ENCODE data around the gene HAND2.
A peak's percentile ranks its signal among the peaks of the same experiment; 100 is the strongest.

HAND2 gene

GRCh38 chr4:173536808-173537429 is 6.9 kb upstream of the HAND2 start:
- Histone ChIP-seq H3K27ac (ENCODE audit: insufficient read depth, low read length, poor library complexity, severe bottlenecking) (no peak overlapping the region), H3K27me3 (replicated peaks; ENCODE audit: control insufficient read depth, insufficient read depth, low read length, poor library complexity, severe bottlenecking) (peaks cover 68% of the 10 kb centered on the region), H3K4me1 (ENCODE audit: control insufficient read depth, insufficient read depth, low read length, poor library complexity, severe bottlenecking) (peaks cover 13% of the 10 kb centered on the region), H3K9me3 (ENCODE audit: control insufficient read depth, low read length) (no peaks in the 10 kb centered on the region), H3K36me3 (ENCODE audit: control insufficient read depth, insufficient read depth, low read length) (no peaks in the 10 kb centered on the region), H3K4me3 (ENCODE audit: insufficient read depth, low read depth, low read length, poor library complexity, severe bottlenecking) (no peak overlapping the region)
- DNase-seq = no peak

GRCh38 chr4:173535957-173536356 is 5.9 kb upstream of the HAND2 start:
- DNase-seq = no peak
- no peaks in the 10 kb centered on the region for H3K36me3 ChIP-seq (ENCODE audit: control insufficient read depth, insufficient read depth, low read length)
- peaks cover 77% of the 10 kb centered on the region for H3K27me3 ChIP-seq (replicated peaks; ENCODE audit: control insufficient read depth, insufficient read depth, low read length, poor library complexity, severe bottlenecking)
- no peak overlapping the region for H3K4me3 ChIP-seq (ENCODE audit: insufficient read depth, low read depth, low read length, poor library complexity, severe bottlenecking)
- H3K27ac ChIP-seq (ENCODE audit: insufficient read depth, low read length, poor library complexity, severe bottlenecking) = no peak overlapping the region
- H3K9me3 ChIP-seq (ENCODE audit: control insufficient read depth, low read length) = no peaks in the 10 kb centered on the region
- H3K4me1 ChIP-seq (ENCODE audit: control insufficient read depth, insufficient read depth, low read length, poor library complexity, severe bottlenecking) = peaks cover 15% of the 10 kb centered on the region

GRCh38 chr4:173535165-173535902 is 5.3 kb upstream of the HAND2 start:
- H3K27me3 ChIP-seq (replicated peaks; ENCODE audit: control insufficient read depth, insufficient read depth, low read length, poor library complexity, severe bottlenecking) = peaks cover 83% of the 10 kb centered on the region
- H3K27ac ChIP-seq (ENCODE audit: insufficient read depth, low read length, poor library complexity, severe bottlenecking) = no peak overlapping the region
- H3K4me3 ChIP-seq (ENCODE audit: insufficient read depth, low read depth, low read length, poor library complexity, severe bottlenecking) = no peak overlapping the region
- no peaks in the 10 kb centered on the region for H3K9me3 ChIP-seq (ENCODE audit: control insufficient read depth, low read length)
- no peak for DNase-seq
- H3K36me3 ChIP-seq (ENCODE audit: control insufficient read depth, insufficient read depth, low read length) = no peaks in the 10 kb centered on the region
- peaks cover 21% of the 10 kb centered on the region for H3K4me1 ChIP-seq (ENCODE audit: control insufficient read depth, insufficient read depth, low read length, poor library complexity, severe bottlenecking)

- no peak for DNase-seq
Measured at GRCh38 chr4:173534434-173534833, 4.4 kb upstream of the HAND2 start.

GRCh38 chr4:173532725-173533511 is 2.9 kb upstream of the HAND2 start:
- H3K4me1 ChIP-seq (ENCODE audit: control insufficient read depth, insufficient read depth, low read length, poor library complexity, severe bottlenecking) = peaks cover 23% of the 10 kb centered on the region
- H3K27ac ChIP-seq (ENCODE audit: insufficient read depth, low read length, poor library complexity, severe bottlenecking) = no peak overlapping the region
- no peak overlapping the region for H3K4me3 ChIP-seq (ENCODE audit: insufficient read depth, low read depth, low read length, poor library complexity, severe bottlenecking)
- H3K36me3 ChIP-seq (ENCODE audit: control insufficient read depth, insufficient read depth, low read length) = no peaks in the 10 kb centered on the region
- no peaks in the 10 kb centered on the region for H3K9me3 ChIP-seq (ENCODE audit: control insufficient read depth, low read length)
- peaks cover 81% of the 10 kb centered on the region for H3K27me3 ChIP-seq (replicated peaks; ENCODE audit: control insufficient read depth, insufficient read depth, low read length, poor library complexity, severe bottlenecking)
- DNase-seq = no peak

More at GRCh38 chr4:173534434-173534833, 4.4 kb upstream of the HAND2 start:
- no peaks in the 10 kb centered on the region for H3K36me3 ChIP-seq (ENCODE audit: control insufficient read depth, insufficient read depth, low read length)
- peaks cover 84% of the 10 kb centered on the region for H3K27me3 ChIP-seq (replicated peaks; ENCODE audit: control insufficient read depth, insufficient read depth, low read length, poor library complexity, severe bottlenecking)
- no peaks in the 10 kb centered on the region for H3K9me3 ChIP-seq (ENCODE audit: control insufficient read depth, low read length)
- H3K27ac ChIP-seq (ENCODE audit: insufficient read depth, low read length, poor library complexity, severe bottlenecking) = no peak overlapping the region
- H3K4me3 ChIP-seq (ENCODE audit: insufficient read depth, low read depth, low read length, poor library complexity, severe bottlenecking) = no peak overlapping the region
- H3K4me1 ChIP-seq (ENCODE audit: control insufficient read depth, insufficient read depth, low read length, poor library complexity, severe bottlenecking) = peaks cover 29% of the 10 kb centered on the region

- Histone ChIP-seq H3K36me3 (ENCODE audit: control insufficient read depth, insufficient read depth, low read length) (no peaks in the 10 kb centered on the region), H3K4me1 (ENCODE audit: control insufficient read depth, insufficient read depth, low read length, poor library complexity, severe bottlenecking) (peaks cover 21% of the 10 kb centered on the region), H3K9me3 (ENCODE audit: control insufficient read depth, low read length) (peaks cover 5% of the 10 kb centered on the region), H3K4me3 (ENCODE audit: insufficient read depth, low read depth, low read length, poor library complexity, severe bottlenecking) (no peak overlapping the region), H3K27ac (ENCODE audit: insufficient read depth, low read length, poor library complexity, severe bottlenecking) (no peak overlapping the region), H3K27me3 (replicated peaks; ENCODE audit: control insufficient read depth, insufficient read depth, low read length, poor library complexity, severe bottlenecking) (peaks cover 81% of the 10 kb centered on the region)
- DNase-seq = no peak
Measured at GRCh38 chr4:173531086-173531965, 1.3 kb upstream of the HAND2 start.

- no peak for DNase-seq
- no peaks in the 10 kb centered on the region for H3K36me3 ChIP-seq (ENCODE audit: control insufficient read depth, insufficient read depth, low read length)
- peaks cover 82% of the 10 kb centered on the region for H3K27me3 ChIP-seq (replicated peaks; ENCODE audit: control insufficient read depth, insufficient read depth, low read length, poor library complexity, severe bottlenecking)
- peaks cover 10% of the 10 kb centered on the region for H3K9me3 ChIP-seq (ENCODE audit: control insufficient read depth, low read length)
- peak overlapping the region; percentile 13 for H3K4me3 ChIP-seq (ENCODE audit: insufficient read depth, low read depth, low read length, poor library complexity, severe bottlenecking)
- no peak overlapping the region for H3K27ac ChIP-seq (ENCODE audit: insufficient read depth, low read length, poor library complexity, severe bottlenecking)
- H3K4me1 ChIP-seq (ENCODE audit: control insufficient read depth, insufficient read depth, low read length, poor library complexity, severe bottlenecking) = peaks cover 21% of the 10 kb centered on the region
Measured at GRCh38 chr4:173530326-173531085, 477 bp upstream of the HAND2 start.

GRCh38 chr4:173528378-173529321 is 1.4 kb downstream of the HAND2 start:
- Histone ChIP-seq H3K36me3 (ENCODE audit: control insufficient read depth, insufficient read depth, low read length) (no peaks in the 10 kb centered on the region), H3K4me3 (ENCODE audit: insufficient read depth, low read depth, low read length, poor library complexity, severe bottlenecking) (no peak overlapping the region), H3K27me3 (replicated peaks; ENCODE audit: control insufficient read depth, insufficient read depth, low read length, poor library complexity, severe bottlenecking) (peaks cover 89% of the 10 kb centered on the region), H3K27ac (ENCODE audit: insufficient read depth, low read length, poor library complexity, severe bottlenecking) (no peak overlapping the region), H3K4me1 (ENCODE audit: control insufficient read depth, insufficient read depth, low read length, poor library complexity, severe bottlenecking) (peaks cover 21% of the 10 kb centered on the region), H3K9me3 (ENCODE audit: control insufficient read depth, low read length) (peaks cover 13% of the 10 kb centered on the region)
- DNase-seq = no peak

All from effector memory CD4-positive, alpha-beta T cell (primary cell).